ENCODE data around the gene RABL6.
A peak's percentile ranks its signal among the peaks of the same experiment; 100 is the strongest.

The RABL6 gene

DNA sequence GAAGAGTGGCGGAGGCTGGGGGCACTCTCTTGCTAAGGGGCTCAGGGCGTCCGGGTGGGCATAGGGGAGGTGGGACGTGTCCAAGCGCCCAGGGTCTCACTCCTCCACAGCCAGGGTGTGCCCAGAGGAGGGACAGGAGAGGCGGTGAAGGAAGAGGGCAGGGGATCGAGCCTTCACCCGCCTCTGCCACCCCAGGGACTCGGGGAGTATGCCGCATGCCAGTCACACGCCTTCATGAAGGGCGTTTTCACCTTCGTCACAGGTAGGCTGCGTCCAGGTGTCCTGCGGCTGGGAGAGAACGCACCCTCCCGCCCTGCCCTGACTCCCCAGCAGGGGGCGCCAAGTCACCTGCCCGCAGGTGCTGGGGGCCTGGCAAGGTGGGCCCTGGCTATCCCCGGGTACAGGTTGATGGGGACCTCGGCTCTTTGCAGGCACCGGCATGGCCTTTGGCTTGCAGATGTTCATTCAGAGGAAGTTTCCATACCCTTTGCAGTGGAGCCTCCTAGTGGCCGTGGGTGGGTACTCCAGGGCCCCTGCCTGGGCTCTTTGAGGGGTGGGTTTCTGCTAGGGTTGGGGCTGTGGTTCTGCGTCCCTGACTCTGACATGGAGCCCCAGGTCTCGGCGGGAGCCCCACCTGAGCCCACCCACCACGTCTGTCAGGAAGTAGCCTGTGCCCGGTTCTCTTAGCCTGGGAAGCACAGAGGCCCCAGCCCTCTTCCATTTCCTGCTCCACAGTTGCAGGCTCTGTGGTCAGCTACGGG lies 16.1 kb upstream of the RABL6 start (continued):
- TF ChIP-seq, protein P1, sequence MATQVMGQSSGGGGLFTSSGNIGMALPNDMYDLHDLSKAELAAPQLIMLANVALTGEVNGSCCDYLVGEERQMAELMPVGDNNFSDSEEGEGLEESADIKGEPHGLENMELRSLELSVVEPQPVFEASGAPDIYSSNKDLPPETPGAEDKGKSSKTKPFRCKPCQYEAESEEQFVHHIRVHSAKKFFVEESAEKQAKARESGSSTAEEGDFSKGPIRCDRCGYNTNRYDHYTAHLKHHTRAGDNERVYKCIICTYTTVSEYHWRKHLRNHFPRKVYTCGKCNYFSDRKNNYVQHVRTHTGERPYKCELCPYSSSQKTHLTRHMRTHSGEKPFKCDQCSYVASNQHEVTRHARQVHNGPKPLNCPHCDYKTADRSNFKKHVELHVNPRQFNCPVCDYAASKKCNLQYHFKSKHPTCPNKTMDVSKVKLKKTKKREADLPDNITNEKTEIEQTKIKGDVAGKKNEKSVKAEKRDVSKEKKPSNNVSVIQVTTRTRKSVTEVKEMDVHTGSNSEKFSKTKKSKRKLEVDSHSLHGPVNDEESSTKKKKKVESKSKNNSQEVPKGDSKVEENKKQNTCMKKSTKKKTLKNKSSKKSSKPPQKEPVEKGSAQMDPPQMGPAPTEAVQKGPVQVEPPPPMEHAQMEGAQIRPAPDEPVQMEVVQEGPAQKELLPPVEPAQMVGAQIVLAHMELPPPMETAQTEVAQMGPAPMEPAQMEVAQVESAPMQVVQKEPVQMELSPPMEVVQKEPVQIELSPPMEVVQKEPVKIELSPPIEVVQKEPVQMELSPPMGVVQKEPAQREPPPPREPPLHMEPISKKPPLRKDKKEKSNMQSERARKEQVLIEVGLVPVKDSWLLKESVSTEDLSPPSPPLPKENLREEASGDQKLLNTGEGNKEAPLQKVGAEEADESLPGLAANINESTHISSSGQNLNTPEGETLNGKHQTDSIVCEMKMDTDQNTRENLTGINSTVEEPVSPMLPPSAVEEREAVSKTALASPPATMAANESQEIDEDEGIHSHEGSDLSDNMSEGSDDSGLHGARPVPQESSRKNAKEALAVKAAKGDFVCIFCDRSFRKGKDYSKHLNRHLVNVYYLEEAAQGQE (tag by site-specific recombination; IDR thresholded peaks at IDR 0.05): no peak
- TF ChIP-seq ZNF48 (tag by site-specific recombination; IDR thresholded peaks at IDR 0.05) (no peak), ZNF37A (tag by site-specific recombination; IDR thresholded peaks at IDR 0.05) (no peak), ZNF175 (tag by site-specific recombination; IDR thresholded peaks at IDR 0.05) (no peak; the same call in 1 of the 2 replicates), GFI1B (tag by site-specific recombination; IDR thresholded peaks at IDR 0.05) (no peak), ZNF214 (tag by site-specific recombination; IDR thresholded peaks at IDR 0.05; ENCODE audit: borderline replicate concordance) (no peak), ZNF707 (tag by site-specific recombination; IDR thresholded peaks at IDR 0.05) (no peak), SCRT1 (tag by site-specific recombination; IDR thresholded peaks at IDR 0.05; ENCODE audit: borderline replicate concordance) (no peak), ZNF2 (tag by site-specific recombination; IDR thresholded peaks at IDR 0.05) (peak; percentile 54; the same call in 1 of the 2 replicates), BCL6B (tag by site-specific recombination; IDR thresholded peaks at IDR 0.05) (no peak), ZNF335 (tag by site-specific recombination; conservative IDR thresholded peaks at IDR 0.05) (peak; percentile 74), ZFP37 (tag by site-specific recombination; IDR thresholded peaks at IDR 0.05) (no peak), ZNF280D (tag by site-specific recombination; IDR thresholded peaks at IDR 0.05) (no peak), ZNF449 (tag by site-specific recombination; IDR thresholded peaks at IDR 0.05) (no peak), BCL11A (tag by site-specific recombination; IDR thresholded peaks at IDR 0.05; ENCODE audit: low read depth) (peak; percentile 40; the same call in 1 of the 2 replicates), YY1 (tag by site-specific recombination; IDR thresholded peaks at IDR 0.05) (no peak), PRDM6 (tag by site-specific recombination; IDR thresholded peaks at IDR 0.05) (no peak), ZBTB20 (tag by site-specific recombination; IDR thresholded peaks at IDR 0.05) (peak; percentile 38; the same call in 1 of the 2 replicates), KLF8 (tag by site-specific recombination; IDR thresholded peaks at IDR 0.05) (peak; percentile 84), PBX3 (CRISPR knock-in tag; IDR thresholded peaks at IDR 0.05) (peak; percentile 61; the same call in 1 of the 2 replicates), ZNF433 (tag by site-specific recombination; IDR thresholded peaks at IDR 0.05; ENCODE audit: low read depth) (no peak)
- TF ChIP-seq, protein P2, sequence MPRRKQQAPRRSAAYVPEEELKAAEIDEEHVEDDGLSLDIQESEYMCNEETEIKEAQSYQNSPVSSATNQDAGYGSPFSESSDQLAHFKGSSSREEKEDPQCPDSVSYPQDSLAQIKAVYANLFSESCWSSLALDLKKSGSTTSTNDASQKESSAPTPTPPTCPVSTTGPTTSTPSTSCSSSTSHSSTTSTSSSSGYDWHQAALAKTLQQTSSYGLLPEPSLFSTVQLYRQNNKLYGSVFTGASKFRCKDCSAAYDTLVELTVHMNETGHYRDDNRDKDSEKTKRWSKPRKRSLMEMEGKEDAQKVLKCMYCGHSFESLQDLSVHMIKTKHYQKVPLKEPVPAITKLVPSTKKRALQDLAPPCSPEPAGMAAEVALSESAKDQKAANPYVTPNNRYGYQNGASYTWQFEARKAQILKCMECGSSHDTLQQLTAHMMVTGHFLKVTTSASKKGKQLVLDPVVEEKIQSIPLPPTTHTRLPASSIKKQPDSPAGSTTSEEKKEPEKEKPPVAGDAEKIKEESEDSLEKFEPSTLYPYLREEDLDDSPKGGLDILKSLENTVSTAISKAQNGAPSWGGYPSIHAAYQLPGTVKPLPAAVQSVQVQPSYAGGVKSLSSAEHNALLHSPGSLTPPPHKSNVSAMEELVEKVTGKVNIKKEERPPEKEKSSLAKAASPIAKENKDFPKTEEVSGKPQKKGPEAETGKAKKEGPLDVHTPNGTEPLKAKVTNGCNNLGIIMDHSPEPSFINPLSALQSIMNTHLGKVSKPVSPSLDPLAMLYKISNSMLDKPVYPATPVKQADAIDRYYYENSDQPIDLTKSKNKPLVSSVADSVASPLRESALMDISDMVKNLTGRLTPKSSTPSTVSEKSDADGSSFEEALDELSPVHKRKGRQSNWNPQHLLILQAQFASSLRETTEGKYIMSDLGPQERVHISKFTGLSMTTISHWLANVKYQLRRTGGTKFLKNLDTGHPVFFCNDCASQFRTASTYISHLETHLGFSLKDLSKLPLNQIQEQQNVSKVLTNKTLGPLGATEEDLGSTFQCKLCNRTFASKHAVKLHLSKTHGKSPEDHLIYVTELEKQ (tag by site-specific recombination; IDR thresholded peaks at IDR 0.05; ENCODE audit: borderline replicate concordance): no peak
